Heart left ventricle (tissue), 13 donors: ENCODE results near the gene C2CD4A.

Experiments
- POLR2A ChIP-seq, 2 donors: fragments of 450-650 bp; IDR thresholded peaks; one replicate each; pipeline ENCODE4 v1.6.1; 2017; ENCODE audit warnings: antibody characterized with exemption in 2 of 2, mild to moderate bottlenecking in 2 of 2, moderate library complexity in 2 of 2
- TF ChIP-seq, protein P1 (sequence below), 12 donors: fragments of 200-600 bp; sonication (generic) in 4 of 12; IDR thresholded peaks; one replicate each; pipeline versions ENCODE4 v1.5.0 to v1.8.0; 2018 to 2022; ENCODE audit warnings: antibody characterized with exemption in 12 of 12, mild to moderate bottlenecking in 5 of 12
- donor health status: ischemic (EF 13 %, LVEDD 7.1; RV severe dilation, severe dysfunction).
- donor health status: DM: no; HTN: yes; CAD: no.
- donor health status: DM: no; HTN: no; CAD: no.
- donor health status: ischemic (EF 25% LVEDD 6.9; RV normal size, moderate dysfunction).
- donor health status: ischemic (EF 25% LVEDD 5.7; RV mildly dilated, moderate dysfunction).
- donor health status: ischemic (EF 35%, LVEDD 5.7; RV mildly dilated, moderate dysfunction).
- donor health status: nonischemic (EF 11% LVEDD 7.7; RV severe dilation, severe dysfunction).
- donor health status: DM: yes; HTN: yes; CAD: no.
- donor health status: PGD.
- donor health status: ischemic (EF 29% LVEDD 5.4; RV normal size, mild dysfunction).
- donor health status: nonischemic (EF 23%, LVEDD 6.1; RV moderate dilation, normal function).

DNA sequence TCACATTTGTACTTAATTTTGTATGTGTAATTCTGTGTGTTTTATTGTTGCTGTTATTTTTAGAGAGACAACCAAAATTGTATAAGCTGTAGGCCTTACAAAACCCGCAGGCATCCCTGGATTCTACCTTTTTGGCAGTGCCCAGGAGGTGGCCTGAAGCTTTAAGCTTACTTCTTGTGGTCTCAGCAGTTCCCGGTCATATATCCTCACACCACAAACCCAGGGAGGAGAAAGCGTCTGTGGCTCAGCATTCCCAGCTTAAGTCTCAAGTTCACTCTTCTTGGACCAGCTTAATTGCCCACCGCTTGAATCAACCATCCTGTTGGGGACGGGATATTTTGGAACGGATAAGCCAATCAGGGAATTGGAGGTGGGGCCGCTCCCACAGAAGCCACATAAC lies 36.7 kb downstream of the C2CD4A start:
- TF ChIP-seq, protein P1, sequence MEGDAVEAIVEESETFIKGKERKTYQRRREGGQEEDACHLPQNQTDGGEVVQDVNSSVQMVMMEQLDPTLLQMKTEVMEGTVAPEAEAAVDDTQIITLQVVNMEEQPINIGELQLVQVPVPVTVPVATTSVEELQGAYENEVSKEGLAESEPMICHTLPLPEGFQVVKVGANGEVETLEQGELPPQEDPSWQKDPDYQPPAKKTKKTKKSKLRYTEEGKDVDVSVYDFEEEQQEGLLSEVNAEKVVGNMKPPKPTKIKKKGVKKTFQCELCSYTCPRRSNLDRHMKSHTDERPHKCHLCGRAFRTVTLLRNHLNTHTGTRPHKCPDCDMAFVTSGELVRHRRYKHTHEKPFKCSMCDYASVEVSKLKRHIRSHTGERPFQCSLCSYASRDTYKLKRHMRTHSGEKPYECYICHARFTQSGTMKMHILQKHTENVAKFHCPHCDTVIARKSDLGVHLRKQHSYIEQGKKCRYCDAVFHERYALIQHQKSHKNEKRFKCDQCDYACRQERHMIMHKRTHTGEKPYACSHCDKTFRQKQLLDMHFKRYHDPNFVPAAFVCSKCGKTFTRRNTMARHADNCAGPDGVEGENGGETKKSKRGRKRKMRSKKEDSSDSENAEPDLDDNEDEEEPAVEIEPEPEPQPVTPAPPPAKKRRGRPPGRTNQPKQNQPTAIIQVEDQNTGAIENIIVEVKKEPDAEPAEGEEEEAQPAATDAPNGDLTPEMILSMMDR (IDR thresholded peaks at IDR 0.05): no peak
- no peak for TF ChIP-seq POLR2A (IDR thresholded peaks at IDR 0.05)
